ENCODE results near the gene LAG3.

Gene LAG3

DNA sequence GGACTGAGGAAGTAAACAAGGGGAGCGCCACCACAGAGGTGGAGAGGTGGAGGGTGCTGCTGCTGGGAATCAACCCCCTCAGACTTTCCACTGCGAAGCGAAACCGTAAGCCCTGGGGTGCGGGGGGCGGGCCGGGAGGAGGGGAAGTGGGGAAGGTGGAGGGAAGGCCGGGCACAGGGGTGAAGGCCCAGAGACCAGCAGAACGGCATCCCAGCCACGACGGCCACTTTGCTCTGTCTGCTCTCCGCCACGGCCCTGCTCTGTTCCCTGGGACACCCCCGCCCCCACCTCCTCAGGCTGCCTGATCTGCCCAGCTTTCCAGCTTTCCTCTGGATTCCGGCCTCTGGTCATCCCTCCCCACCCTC, at the start of gene LAG3:
Gene LAG3, plus strand, starts transcription at position 190 of the 365 bp plus-strand sequence. CDS start 333 bp downstream, outside the sequence.
- no peak for DNase-seq (ENCODE audit: low read depth)
- no peak within 1 kb of the TSS for H3K4me3 ChIP-seq (ENCODE audit: low read depth, low read length)
- TF ChIP-seq, protein P1, sequence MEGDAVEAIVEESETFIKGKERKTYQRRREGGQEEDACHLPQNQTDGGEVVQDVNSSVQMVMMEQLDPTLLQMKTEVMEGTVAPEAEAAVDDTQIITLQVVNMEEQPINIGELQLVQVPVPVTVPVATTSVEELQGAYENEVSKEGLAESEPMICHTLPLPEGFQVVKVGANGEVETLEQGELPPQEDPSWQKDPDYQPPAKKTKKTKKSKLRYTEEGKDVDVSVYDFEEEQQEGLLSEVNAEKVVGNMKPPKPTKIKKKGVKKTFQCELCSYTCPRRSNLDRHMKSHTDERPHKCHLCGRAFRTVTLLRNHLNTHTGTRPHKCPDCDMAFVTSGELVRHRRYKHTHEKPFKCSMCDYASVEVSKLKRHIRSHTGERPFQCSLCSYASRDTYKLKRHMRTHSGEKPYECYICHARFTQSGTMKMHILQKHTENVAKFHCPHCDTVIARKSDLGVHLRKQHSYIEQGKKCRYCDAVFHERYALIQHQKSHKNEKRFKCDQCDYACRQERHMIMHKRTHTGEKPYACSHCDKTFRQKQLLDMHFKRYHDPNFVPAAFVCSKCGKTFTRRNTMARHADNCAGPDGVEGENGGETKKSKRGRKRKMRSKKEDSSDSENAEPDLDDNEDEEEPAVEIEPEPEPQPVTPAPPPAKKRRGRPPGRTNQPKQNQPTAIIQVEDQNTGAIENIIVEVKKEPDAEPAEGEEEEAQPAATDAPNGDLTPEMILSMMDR (conservative IDR thresholded peaks at IDR 0.05; ENCODE audit: low read depth, low read length) = no peak

GRCh38 chr12:6722863-6723262, 49.5 kb upstream of the LAG3 start:
- no peak for DNase-seq (ENCODE audit: low read depth)
- no peak overlapping the region for H3K4me3 ChIP-seq (ENCODE audit: low read depth, low read length)
- TF ChIP-seq, protein P1 (conservative IDR thresholded peaks at IDR 0.05; ENCODE audit: low read depth, low read length) = no peak

DNA sequence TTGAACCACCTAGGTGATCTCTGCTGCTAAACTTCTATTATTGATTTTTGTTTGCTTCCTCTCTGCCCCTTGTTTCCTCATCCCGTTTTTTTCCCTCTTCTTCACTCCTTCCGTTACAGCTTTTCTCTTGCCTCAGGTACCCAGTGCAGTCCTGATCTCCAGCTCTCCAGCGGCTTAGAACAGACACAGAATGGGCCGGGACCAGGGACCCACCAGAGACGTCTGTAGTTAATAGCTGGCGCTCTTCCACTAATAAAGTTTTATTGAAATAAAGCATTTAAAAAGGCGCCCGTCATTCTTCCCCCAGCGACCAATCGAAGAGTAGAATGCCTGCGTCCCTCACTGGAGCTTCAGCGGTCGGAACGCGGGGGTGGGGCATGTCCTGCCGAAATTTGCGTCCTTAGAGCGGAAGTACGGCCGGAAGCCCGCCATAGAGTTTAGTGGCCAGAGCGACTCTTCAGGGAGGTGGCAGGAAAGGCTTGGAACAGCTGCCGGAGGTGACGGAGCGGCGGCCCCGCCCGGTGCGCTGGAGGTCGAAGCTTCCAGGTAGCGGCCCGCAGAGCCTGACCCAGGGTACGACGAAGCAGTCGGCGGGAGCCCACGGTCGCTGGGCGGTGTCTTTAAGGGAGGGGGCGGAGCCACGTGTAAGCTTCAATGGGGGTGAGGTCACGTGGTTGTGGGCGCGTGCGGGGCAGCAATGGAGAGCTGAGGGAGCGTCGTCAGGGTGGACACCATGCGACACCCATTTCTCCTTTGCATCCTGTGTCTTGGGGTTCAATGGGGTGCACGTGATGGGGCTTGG, 48.5 kb upstream of the LAG3 start, which contains the start of gene COPS7A:
Gene COPS7A, plus strand, starts transcription at position 440 of the 802 bp plus-strand sequence. CDS start 611 bp downstream, outside the sequence.
- peak within 1 kb of the TSS; percentile 81 for H3K4me3 ChIP-seq (ENCODE audit: low read depth, low read length)
- TF ChIP-seq, protein P1 (conservative IDR thresholded peaks at IDR 0.05; ENCODE audit: low read depth, low read length) = no peak
- DNase-seq (ENCODE audit: low read depth) = peak; percentile 99

DNA sequence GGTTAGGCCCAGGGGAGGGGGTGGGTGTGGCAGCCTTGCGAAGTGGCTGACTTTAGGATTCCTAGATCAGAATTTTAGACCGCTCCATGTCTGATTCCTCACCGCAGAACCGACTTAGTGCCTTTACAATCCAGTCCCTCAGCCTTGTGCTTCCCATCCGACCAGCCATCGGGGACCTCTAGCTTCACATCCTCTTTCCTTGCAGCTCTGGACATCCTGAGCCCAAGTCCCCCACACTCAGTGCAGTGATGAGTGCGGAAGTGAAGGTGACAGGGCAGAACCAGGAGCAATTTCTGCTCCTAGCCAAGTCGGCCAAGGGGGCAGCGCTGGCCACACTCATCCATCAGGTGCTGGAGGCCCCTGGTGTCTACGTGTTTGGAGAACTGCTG, 47.9 kb upstream of the LAG3 start:
- peak overlapping the region; percentile 81 for H3K4me3 ChIP-seq (ENCODE audit: low read depth, low read length)
- TF ChIP-seq, protein P1 (conservative IDR thresholded peaks at IDR 0.05; ENCODE audit: low read depth, low read length) = no peak
- no peak for DNase-seq (ENCODE audit: low read depth)

DNA sequence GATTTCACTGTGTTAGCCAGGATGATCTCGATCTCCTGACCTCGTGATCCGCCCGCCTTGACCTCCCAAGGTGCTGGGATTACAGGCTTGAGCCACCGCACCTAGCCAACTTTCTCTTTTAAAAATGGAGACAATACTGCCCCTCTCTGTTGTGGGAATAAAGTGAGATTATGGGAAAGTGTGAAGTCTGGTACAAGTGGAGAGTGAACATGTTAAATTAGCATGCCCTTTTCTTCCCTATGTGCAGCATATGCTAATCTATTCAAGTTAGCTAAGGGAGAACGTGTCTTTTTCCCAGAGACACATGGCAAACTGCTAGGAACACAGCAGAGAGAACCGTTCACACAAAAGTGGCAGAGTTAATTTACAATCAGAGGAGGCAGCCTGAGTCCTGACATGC, 47.0 kb upstream of the LAG3 start:
- TF ChIP-seq, protein P1 (conservative IDR thresholded peaks at IDR 0.05; ENCODE audit: low read depth, low read length) = no peak
- no peak overlapping the region for H3K4me3 ChIP-seq (ENCODE audit: low read depth, low read length)
- no peak for DNase-seq (ENCODE audit: low read depth)

GRCh38 chr12:6729186-6729585, 43.1 kb upstream of the LAG3 start:
- no peak overlapping the region for H3K4me3 ChIP-seq (ENCODE audit: low read depth, low read length)
- no peak for DNase-seq (ENCODE audit: low read depth)
- TF ChIP-seq, protein P1 (conservative IDR thresholded peaks at IDR 0.05; ENCODE audit: low read depth, low read length) = no peak

DNA sequence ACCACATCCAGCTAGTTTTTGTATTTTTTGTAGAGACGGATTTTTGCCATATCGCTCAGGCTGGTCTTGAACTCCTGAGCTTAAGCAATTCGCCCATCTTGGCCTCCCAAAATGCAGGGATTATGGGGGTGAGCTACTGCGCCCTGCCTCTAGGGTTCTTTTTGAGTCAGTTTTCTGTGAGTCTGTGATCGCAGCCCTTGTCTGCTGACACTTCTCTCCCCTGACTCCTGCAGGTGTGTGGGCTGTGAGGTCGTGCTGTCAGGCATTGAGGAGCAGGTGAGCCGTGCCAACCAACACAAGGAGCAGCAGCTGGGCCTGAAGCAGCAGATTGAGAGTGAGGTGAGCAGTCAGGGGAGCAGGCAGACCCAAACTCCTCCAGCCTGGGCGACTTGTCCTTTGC, 42.2 kb upstream of the LAG3 start:
- no peak for DNase-seq (ENCODE audit: low read depth)
- TF ChIP-seq, protein P1 (conservative IDR thresholded peaks at IDR 0.05; ENCODE audit: low read depth, low read length) = peak; percentile 3

More for the DNA sequence above, 42.2 kb upstream of the LAG3 start:
- no peak overlapping the region for H3K4me3 ChIP-seq (ENCODE audit: low read depth, low read length)
